NCI-H446 (cell line): ENCODE data around the gene SMARCD1.

Source experiments
- DNase-seq, 2 experiments: peaks; one replicate each; lab custom pipeline; 2025; lab: John Stamatoyannopoulos, UW

SMARCD1 gene

GRCh38 chr12:50104417-50105366, 19.6 kb downstream of the SMARCD1 start:
- no peak for DNase-seq

- no peak for DNase-seq
These were observed 20.8 kb downstream of the SMARCD1 start for GRCh38 chr12:50105913-50106450.

GRCh38 chr12:50106907-50107306, 21.8 kb downstream of the SMARCD1 start:
- no peak for DNase-seq

- DNase-seq = no peak
These were observed 22.5 kb downstream of the SMARCD1 start for GRCh38 chr12:50107416-50108268.

- no peak for DNase-seq
These were observed 24.2 kb downstream of the SMARCD1 start for GRCh38 chr12:50109319-50109718.

- no peak for DNase-seq
These were observed 25.1 kb downstream of the SMARCD1 start for GRCh38 chr12:50110127-50110761.

- no peak for DNase-seq
These were observed 25.7 kb downstream of the SMARCD1 start for GRCh38 chr12:50110762-50111351.

- no peak for DNase-seq
These were observed 26.2 kb downstream of the SMARCD1 start for GRCh38 chr12:50111395-50111692.

- peak; percentile 99 to 100 for DNase-seq
These were observed 26.7 kb downstream of the SMARCD1 start, which contains the start of gene COX14 for GRCh38 chr12:50111693-50112455. Gene COX14, plus strand, starts transcription at chr12:50112236. Its CDS starts 7,808 bp downstream, at chr12:50120044.

GRCh38 chr12:50112456-50113218, 27.5 kb downstream of the SMARCD1 start:
- no peak for DNase-seq

- no peak for DNase-seq
These were observed 32.0 kb downstream of the SMARCD1 start for GRCh38 chr12:50117057-50117622.

- no peak for DNase-seq
These were observed 34.2 kb downstream of the SMARCD1 start for GRCh38 chr12:50119387-50119786.

GRCh38 chr12:50120521-50120920, 35.4 kb downstream of the SMARCD1 start:
- DNase-seq = no peak

- no peak for DNase-seq
These were observed 35.8 kb downstream of the SMARCD1 start for GRCh38 chr12:50120953-50121352.

GRCh38 chr12:50121641-50122040, 36.5 kb downstream of the SMARCD1 start:
- DNase-seq = no peak

- no peak for DNase-seq
These were observed 38.1 kb downstream of the SMARCD1 start for GRCh38 chr12:50123203-50123602.

GRCh38 chr12:50127546-50127945, 42.4 kb downstream of the SMARCD1 start:
- DNase-seq = no peak

- no peak for DNase-seq
These were observed 44.1 kb downstream of the SMARCD1 start for GRCh38 chr12:50129290-50129689.

GRCh38 chr12:50132505-50133135, 47.5 kb downstream of the SMARCD1 start:
- peak in 1 of 2 experiments; percentile 51 for DNase-seq
